Activated CD4-positive, alpha-beta T cell treated with anti-CD3 and anti-CD28 coated beads for 24 hours (primary cell): ENCODE data around the gene SLC38A6.

ENCODE experiments used
- DNase-seq, 2 donors: peaks; one replicate each; pipeline ENCODE4 v3.0.0-alpha.2; 2020; ENCODE audit warnings: low read depth in 2 of 2

SLC38A6 gene

GRCh38 chr14:60980811-60981632 is at the start of gene SLC38A6, which contains the start of gene TRMT5:
Gene SLC38A6 (plus strand): TSS chr14:60981245. CDS start chr14:60981278, 33 bp downstream.
Gene TRMT5 (minus strand): TSS chr14:60981079. CDS start chr14:60980973, 106 bp downstream.
- DNase-seq = peak; percentile 80 to 84

GRCh38 chr14:60933920-60934655 is 47.0 kb upstream of the SLC38A6 start:
- no peak for DNase-seq

GRCh38 chr14:60935319-60935718 is 45.7 kb upstream of the SLC38A6 start:
- no peak for DNase-seq

- DNase-seq = no peak
These were observed 37.4 kb upstream of the SLC38A6 start for GRCh38 chr14:60943637-60944032.

- no peak for DNase-seq
These were observed 36.8 kb upstream of the SLC38A6 start for GRCh38 chr14:60944204-60944603.

GRCh38 chr14:60945984-60946383 is 35.1 kb upstream of the SLC38A6 start:
- DNase-seq = no peak

GRCh38 chr14:60946773-60947172 is 34.3 kb upstream of the SLC38A6 start:
- DNase-seq = no peak

GRCh38 chr14:60951776-60952435 is 29.1 kb upstream of the SLC38A6 start:
- DNase-seq = no peak

- no peak for DNase-seq
These were observed 24.8 kb upstream of the SLC38A6 start for GRCh38 chr14:60956202-60956601.

- DNase-seq = no peak
These were observed 24.4 kb upstream of the SLC38A6 start for GRCh38 chr14:60956632-60957031.

- no peak for DNase-seq
These were observed 22.9 kb upstream of the SLC38A6 start for GRCh38 chr14:60958146-60958545.

- DNase-seq = no peak
These were observed 17.3 kb upstream of the SLC38A6 start for GRCh38 chr14:60963761-60964160.

GRCh38 chr14:60964904-60965303 is 16.1 kb upstream of the SLC38A6 start:
- no peak for DNase-seq

- no peak for DNase-seq
These were observed 15.6 kb upstream of the SLC38A6 start for GRCh38 chr14:60965402-60965801.

- DNase-seq = no peak
These were observed 12.9 kb upstream of the SLC38A6 start for GRCh38 chr14:60968099-60968498.

GRCh38 chr14:60968671-60969070 is 12.4 kb upstream of the SLC38A6 start:
- no peak for DNase-seq

GRCh38 chr14:60970146-60970545 is 10.9 kb upstream of the SLC38A6 start:
- no peak for DNase-seq

GRCh38 chr14:60971271-60971670 is 9.8 kb upstream of the SLC38A6 start:
- no peak for DNase-seq

GRCh38 chr14:60972295-60972694 is 8.8 kb upstream of the SLC38A6 start:
- no peak for DNase-seq

GRCh38 chr14:60973070-60973469 is 8.0 kb upstream of the SLC38A6 start:
- DNase-seq = no peak

GRCh38 chr14:60974090-60974651 is 6.9 kb upstream of the SLC38A6 start:
- no peak for DNase-seq

- DNase-seq = no peak
These were observed 5.5 kb upstream of the SLC38A6 start for GRCh38 chr14:60975551-60975950.
